ENCODE data around the gene GNAZ.

GNAZ gene

DNA sequence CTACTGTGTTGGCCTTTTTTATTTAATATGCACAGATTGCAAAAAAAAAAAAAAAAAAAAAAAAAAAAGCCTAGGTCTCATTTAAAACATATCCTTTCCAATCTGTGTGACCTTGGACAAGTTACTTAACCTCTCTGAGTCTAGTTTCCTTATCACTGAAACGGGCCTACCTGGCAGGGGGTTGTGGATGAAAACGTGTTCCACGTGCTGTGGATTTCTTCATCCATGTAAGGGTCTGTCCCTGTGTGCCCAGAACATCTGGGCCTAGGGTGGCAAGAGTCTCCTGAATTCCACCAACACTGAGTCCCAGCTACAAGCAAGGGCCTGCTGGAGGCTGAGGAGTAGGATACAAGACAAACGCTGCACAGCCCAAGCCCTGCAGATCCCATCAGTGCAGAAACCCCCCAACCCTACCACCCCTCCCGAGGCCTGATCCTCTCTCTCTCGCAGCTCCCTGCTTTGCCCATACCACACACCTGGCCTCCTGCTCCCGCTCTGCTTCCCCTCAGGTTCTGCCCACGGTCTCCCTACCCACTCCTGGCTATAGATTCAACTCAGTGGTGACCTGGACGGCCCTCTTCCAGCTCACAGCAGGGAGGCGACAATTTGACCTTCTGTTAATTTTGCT lies 4.7 kb upstream of the GNAZ start:
- DNase-seq = no peak

DNA sequence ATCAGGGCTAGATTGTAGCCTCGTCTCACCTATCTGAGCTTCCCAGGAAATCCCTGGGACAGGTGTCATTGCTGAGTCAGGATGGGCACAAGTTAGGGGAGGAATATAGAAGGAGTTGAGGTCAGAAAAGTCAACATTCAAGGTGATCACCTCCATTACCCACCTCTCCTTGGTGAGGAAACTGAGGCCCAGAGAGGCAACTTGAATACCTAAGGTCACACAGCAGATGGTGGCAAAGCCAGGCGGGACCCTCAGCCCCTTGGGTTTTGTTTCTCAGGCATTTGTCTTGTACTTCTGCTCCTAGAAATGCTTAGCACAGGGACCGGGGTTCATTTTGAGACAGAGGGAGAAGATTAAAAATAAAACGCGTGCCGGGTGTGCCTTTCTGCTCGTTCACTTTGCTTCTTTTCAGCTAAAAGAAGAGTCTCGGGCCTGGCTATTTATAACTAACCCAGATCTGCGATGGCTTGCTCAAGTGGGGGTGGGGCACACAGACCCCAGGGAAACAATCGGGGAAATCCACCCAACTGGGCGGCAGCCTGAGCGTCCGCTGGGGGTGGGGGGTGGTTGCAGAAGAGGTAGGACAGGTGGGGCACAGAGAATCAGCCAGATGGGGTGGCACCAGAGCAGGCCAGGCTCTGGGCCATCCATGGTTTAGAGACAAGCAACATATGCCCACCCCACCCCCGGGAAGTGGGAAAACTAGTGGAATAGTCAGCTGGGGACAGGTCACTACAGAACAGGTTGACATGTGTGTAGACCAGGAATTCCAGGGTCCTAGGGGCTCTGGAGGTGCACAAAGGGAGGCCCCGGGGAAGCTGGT lies 3.9 kb upstream of the GNAZ start:
- no peak for DNase-seq

DNA sequence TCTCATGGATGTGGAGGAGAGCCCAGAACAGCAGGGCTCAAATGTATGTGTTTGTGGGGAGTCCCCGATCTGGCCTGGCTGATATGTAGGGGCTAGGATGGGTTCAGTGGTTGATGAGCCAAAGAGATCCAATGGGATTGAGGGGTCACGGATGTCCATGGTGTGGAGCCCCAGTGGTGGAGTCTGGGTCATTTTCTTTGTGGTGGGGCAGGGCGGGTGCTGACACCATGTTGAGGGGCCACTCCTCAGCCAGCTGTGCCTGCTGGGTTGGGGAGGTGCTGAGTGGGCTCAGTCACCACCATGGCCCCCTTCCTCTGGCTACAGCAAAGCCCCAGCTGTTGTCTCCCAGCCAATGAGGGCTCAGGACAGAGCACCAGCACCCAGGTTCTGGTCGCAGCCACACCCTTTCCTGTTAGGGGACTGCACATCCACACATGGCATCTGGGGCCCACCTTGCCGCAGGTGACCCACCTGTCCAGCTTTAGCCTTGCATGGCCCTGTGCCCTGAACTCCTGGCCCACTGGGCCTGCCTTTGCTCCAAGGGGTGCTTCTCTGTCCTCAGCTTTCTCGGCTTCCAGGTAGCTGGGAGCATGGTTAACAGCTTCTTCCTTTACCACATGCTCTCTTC lies 3.2 kb upstream of the GNAZ start:
- no peak for DNase-seq

DNA sequence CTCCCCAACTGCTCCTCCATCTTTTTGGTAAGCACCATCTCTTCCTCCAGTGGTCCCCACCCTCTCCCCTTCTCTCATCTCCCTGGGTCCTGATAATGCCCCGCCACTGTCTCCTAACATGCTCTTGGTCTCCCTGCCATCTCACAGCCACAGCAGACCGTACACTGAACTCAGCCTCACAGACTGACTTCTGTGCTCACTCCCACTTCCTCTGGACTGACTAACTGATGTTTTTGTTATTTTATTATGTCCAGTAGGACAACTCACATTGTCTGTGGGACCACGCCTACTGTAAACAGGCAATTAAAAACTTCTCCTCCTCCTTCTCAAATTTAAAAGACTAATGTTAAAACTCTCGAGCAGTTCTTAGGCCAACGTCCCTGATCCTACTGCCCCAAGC lies 2.6 kb upstream of the GNAZ start:
- DNase-seq = no peak

DNA sequence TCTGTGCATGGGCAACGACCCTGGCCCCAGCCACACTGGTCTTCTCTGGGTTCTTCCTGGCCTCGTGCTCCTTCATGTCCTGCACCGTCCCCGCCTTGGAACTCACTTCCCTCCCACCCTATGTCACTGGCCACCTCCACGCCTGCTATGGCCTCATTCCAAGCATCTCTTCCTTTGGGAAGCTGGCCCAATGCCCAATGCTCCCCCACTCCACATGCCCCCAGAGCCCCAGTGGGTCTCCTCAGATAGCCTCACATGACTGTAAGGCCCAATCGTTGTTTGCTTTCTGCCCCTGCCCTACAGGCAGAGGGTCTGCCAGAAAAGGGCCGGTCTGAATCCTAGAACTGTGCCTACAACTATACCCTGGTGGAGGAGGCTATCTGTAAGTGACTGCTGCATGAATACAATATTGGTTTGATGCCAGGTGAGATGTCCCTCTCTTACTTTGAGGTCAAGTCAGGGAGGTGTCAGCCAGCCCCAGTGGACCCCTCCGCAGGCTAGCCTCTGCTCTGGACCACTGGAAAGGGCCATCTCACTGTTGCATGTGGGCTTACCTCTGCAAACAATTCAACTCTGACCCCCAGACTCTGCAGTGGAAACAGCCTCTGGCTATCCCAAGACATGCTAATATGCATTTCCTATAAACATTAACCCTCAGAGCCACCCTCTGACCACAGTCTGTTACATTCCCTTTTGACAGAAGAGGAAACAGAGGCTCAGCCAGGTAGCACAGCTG lies 2.1 kb upstream of the GNAZ start:
- no peak for DNase-seq

DNA sequence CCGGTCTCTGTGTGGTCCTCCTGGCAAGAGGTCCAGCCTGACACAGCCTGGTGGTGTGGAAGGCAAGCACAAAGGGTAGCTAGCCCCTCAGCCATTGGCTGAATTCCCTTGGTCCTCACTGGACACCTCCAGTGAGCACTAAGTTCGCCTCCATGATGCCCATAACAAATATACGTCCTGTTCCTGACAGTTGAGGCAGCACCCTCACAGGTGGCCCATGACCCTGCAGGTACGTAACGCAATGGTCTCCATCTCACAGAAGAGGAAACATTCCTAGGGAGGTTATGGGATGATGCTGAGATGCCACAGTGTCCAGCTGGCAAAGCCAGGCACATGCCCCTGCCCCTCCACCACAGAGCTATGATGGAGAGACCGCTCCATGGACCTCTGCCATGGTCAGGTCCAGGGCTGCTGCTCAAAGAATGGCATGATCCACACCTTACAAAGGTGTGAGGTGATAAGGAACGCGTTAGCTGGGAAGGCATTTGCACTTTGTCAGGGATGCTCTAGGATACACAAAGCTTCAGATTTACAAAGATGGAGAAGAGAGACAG lies 1.4 kb upstream of the GNAZ start:
- DNase-seq = no peak

DNA sequence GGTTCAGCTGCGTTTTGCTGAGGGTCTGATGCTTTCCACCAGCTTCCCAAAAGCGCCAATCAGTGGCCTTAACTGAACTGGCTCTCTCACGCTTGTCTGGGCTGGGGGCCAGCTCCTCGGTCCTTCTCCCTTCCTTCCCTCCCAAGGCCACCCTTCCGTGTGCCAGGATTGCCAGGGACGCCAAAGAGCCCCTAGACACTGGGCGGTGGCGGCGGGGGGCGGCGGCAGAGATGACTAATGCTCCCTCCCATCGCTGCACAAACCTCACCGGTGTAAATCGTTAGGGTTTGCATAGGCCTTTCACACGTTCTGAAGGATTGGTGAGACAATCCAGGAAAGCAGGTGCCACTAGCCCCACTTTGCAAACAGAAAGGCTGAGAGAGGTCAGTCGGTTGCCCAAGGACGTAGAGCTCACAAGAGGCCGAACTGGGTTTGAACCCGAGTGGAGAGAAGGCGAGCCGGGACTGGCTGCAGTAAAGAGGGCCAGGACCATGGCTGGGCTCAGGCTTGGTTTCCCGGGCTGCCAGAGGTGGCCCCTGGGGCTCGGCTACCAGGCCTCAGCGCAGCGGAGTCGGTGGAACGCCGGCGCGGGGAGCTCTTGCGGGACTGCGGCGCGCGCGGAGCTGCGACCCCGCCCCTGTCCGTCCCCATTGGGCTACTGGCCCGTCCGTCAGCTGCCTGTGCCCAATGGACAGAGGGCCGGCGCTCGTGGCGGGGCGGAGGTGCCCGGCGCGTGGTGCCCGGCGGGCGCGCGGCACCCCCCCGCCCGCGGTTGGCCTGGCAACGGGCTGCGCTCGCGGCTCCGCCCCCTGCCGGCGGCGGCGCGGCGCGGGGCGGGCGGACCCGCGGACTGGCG lies 589 bp upstream of the GNAZ start:
- peak; percentile 89 for DNase-seq

DNA sequence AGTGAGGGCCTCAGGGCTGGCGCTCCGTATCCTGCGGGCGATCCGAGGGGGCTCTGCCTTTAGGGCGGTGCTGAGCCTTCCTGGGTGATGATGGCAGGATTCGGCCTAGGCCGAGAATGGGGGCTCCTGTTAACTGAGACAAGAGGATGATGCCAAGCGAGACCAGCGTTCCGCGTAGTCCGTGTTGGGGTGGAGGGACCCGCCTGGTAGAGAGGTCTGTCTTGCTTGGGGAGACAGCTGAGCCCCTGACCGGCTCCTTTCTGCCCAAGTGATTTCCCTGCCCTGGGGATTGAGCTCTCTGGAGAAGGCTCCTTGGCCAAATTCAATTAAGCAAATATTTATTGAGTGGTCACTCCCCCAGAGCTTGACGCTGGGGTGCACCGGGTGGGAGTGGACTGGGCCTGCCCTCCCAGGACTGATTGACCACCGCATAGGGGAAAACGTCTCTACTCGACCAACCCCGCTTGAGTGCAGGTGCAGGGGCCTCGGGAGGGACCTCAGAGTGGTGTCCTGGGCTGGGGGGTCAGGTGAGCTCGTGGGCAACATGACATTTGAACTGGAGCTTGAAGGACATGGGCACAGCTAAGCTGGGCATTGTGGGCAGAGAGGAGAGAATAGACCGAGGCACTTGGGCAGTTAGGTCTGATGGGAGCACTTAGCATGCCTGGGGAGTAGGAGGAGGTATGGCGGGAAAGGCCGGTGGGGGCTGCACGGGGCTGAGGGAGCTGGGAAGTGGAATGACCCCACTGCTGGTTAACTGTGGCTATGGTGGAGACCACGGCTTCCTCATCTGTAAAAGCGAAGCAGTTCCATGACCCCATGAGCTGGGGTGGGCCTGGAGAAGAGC lies 1.1 kb downstream of the GNAZ start:
- no peak for DNase-seq

DNA sequence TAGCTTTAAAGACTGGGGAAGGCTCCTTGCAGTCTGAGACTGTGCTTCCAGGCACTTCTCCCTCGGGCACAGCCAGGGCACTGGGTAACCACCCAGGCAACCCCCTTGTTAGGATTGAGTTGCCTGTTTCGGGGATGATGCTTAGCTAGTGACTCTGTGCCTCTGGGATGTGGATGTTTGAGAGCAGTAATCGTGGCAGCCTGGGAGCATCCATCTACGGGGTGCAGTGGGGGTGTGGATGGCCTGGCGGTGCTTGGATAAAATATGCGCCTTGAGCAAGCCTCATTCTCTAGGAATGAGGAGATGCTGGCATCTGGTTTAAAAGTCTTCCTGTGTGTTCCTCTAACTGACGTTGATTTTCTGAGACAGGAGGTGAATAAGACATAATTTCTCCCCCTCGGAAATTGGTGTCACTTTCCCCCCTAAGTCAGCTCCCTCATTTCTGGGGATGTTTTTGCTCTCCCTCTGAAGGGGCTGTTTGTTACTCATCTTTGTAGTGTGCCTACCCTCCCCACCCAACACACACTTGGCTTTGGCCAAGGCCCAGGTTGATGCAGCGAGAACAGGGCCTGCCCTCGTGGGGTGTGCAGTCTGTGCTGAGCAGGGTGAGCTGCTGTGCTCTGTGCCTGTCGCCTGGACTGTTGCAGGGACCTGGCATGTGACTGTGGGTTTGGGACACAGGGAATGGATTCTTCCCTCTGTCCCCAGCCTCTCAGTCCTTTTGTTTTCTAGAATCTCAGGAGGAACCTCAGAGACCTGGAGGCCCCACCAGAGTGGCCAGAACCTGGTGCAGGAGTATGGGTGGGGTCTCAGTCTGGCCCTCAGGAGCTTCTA lies 2.0 kb downstream of the GNAZ start:
- no peak for DNase-seq

DNA sequence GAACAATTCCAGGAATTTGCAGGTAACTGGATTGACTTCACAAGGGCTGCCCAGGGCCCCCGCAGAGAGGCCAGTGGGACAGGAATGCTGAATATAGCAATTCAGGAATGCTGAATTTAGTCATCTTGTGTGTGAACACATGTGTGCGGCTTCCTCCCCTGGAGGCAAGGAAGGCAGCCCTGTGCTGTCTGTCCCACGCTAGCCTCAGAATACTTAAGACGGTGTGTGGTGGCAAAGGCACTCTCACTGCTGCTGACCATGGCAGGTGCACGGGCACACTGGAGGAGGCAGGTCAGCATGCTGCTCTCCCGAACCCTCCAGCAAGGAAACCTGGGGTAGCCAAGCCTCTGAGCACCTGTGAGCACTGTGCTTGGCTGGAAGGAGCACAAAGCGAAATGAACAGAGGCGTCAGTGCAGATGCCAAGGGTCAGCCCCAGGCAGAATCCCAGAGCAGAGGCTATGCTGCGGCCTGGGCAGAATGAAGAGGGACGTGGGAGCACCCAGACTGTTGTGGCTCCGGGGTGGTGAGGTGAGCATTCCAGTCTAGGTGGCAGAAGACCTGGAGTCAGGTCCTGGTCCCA lies 2.7 kb downstream of the GNAZ start:
- no peak for DNase-seq

DNA sequence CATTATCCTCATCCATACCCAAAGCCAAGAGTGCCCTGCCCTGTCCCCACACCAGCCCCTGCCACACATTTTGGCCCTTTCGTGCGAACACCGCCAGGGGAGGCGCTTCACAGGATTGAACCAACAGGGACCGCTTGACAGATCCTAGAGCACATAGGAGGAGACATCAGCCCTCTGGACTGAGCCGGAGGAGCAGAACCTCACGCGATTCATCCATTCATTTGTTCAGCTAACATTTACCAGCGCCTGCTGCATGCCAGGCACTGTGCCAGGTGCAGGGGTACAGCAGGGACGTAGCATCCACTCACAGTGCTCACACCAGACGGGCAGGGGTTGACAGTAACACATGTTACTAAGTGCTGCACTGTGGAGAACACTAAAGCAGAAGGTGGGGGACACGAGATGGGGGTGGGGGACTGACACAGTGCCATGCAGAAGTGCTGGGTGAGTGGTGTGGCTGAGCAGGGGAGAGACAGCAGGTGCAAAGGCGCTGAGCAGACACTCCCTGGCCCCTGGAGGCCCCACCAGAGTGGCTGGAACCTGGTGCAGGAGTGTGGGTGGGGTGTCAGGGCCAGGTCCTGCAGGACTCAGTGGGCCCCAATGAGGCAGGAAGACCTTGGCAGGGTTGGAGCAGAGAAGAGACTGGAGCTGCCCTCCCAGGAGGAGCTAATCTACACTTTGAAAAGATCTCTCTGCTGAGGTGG lies 3.4 kb downstream of the GNAZ start:
- DNase-seq = no peak

DNA sequence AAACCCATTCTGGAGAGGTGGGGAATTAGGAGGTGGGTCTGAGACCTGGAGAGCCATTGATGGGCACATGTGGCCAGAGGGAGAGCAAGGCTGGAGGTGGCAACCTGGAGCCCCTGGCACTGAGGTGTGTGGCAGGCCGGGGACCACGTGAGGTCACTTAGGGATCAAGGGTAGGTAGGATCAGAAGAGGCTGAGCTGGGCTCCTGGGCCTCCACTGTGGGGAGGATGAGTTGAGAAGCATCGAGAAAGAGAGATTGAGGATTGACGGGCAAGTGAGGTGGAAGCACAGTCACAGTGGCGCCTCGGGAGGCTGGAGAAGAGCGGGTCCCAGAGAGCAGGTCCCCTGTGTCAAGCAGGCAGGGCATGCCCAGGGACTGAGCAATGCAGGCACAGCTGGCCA lies 4.1 kb downstream of the GNAZ start:
- DNase-seq = no peak

DNA sequence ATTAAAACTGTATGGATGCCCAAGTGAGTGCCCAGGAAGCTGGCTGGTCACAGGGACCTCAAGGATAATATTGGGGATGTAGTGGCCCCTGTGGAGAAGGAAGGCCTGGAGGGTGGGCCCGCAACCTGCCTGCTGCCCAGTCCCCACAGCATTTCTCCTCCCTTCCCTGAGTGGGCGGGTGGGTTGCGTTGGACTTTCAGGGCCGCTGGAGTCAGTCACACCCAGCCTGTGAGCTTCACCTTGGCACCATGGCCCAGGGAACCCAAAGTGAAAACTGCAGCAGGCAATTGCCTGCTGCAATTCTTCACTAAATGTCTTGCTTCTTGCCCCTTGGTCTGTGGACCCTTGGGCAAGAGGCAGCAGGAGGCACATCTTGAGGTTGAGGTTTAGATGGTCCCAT lies 4.7 kb downstream of the GNAZ start:
- DNase-seq = no peak

DNA sequence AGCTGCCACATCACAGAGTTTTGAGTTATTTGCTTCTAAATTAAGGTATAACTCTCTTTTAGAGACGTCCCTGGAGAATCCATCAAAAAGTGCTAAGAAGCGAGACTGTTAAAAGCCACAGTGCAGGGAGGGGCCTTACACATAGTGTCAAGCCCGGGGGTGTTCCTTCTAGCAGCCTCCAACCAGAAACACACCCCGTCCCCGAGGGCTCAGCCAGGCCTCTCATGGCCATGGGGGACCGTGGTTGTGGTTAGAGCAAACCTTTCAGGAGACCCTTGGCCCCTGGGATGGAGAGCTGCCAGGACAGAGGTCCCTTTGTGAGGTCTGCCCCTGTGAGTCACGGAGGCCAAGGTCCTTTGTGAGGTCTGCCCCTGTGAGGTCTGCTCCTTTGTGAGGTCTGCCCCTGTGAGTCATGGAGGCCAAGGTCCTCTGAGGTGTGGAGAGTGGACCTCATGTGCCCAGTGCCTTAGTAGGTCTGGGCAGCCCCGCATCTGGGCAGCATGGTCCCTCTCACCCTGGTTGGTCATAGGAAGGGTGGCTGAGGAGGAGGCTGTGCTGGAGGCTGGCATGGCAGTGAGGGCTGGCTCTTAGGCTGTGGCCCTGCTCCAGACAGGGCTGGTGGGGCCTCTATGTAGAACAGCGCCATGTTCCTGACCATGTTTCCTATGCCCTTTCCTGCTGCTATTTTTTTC lies 5.4 kb downstream of the GNAZ start:
- DNase-seq = no peak

DNA sequence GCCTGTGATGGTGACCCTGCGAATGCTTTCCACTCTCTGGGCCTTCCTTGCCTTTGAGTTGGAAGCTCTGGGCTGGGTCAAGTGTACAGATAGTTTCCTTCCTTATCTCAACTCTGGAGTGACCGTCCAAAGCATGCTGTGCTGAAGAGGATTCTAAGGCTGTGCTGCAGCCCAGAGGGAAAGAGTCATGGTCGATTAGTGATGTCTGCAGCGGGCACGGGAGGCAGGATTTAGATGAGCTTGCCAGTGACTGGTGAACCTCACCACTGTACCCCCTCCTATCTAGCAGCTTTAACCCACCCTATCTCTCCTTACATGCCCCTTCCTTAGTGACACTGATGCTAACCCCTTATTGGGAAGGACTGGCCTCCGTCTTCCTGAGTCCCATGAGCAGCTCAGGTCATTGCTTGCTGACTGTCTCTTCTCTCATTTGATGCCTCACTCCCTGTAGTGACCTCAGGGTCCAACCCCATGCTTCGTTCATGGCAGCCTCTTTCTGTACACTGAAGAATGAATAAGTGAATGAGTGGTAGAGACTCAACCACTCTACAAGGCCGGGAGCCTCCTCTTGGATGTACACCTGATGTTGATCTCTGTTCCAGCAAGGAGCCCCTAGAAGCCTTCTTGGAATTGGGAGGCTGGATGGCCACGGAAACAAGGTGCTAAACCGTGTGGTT lies 6.7 kb downstream of the GNAZ start:
- no peak for DNase-seq

DNA sequence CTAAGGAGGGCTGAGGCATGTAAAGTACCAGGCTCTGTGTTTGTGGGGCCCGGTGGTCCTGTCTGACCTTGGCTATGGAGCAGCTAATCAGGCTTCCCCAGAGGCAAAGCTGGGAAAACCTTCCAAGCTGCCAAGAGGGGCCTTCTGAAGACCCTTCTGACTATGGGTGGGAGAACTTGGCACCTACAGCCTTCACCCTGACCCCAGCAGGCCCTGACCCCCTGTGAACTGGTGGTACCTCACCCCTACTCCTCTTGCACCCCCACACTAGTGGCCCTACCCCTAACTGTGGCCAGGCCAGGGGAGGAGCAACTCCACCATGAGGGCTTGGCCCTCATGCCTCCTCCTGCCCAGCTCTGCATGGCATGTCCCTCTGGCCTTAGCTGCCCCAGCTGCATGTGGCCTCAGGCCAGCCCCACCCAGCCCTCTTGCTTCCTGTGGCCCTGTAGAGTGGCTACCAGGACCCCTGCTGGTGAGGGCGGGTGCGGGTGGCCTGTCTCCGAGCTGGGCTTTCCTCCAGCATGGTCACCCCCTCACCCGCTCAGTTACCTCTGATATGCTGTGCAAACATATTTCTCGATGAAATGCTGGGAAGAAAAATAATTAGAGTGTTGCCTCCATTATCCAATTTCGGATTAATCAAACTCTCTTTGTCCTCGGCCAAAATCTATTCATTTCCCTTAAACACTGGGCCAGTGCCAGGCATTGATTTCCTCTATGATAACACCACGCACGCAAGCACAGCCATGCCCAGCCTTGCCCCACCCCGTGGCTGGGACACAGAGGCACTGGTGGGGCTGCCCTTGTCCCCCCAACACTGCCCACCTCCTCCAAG lies 7.5 kb downstream of the GNAZ start:
- DNase-seq = no peak

DNA sequence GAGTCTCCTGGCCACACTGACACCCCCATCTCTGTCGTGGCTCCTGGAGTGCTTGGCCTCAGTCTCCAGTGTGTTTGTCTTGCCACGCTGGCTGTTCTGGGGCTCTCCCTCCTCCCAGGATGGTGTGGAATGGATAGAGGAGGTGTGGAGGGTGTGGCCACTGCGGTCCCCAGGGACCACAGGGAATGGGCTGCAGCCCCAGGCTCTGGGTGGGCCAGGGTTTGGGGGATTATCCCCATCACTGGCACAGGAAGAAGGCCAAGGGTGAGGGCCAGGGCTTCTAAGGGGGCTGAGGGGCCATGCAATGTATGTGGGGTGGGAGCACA lies 8.1 kb downstream of the GNAZ start:
- DNase-seq = no peak
